Esophagus muscularis mucosa (tissue), 4 donors: Measurements from ENCODE around the gene DTNBP1. TPM values are rescaled to one million over a fixed set of nuclear protein-coding genes. Genes with fewer than 3 reads are reported as not detected.

Experiments
- DNase-seq: peaks from one replicate; pipeline ENCODE4 v3.0.0-alpha.2; 2017; ENCODE audit errors: extremely low spot score
- H3K27ac ChIP-seq, 4 donors: fragments of 200-600 bp; sonication (generic); replicated peaks in 1 of 4; 1 replicate in 3 of 4; 2 replicates in 1 of 4; pipeline ENCODE4 v1.5.1; 2016 to 2019; ENCODE audit warnings: mild to moderate bottlenecking in 1 of 4
- H3K27me3 ChIP-seq, 4 donors: fragments of 200-600 bp; sonication (generic); one replicate each; pipeline versions ENCODE4 v1.5.1 to v1.6.0; 2016 to 2019
- H3K36me3 ChIP-seq, 4 donors: fragments of 200-600 bp; sonication (generic); one replicate each; pipeline ENCODE4 v1.5.1; 2016 to 2019
- H3K4me1 ChIP-seq, 4 donors: fragments of 200-600 bp; sonication (generic); one replicate each; pipeline ENCODE4 v1.5.1; 2016 to 2019
- H3K4me3 ChIP-seq, 4 donors: fragments of 200-600 bp; sonication (generic); 1 replicate in 2 of 4; 2 replicates in 2 of 4; pipeline ENCODE4 v1.5.1; 2016 to 2019; ENCODE audit warnings: mild to moderate bottlenecking in 4 of 4, moderate library complexity in 1 of 4
- H3K9me3 ChIP-seq, 4 donors: fragments of 200-600 bp; sonication (generic); 1 replicate in 3 of 4; 2 replicates in 1 of 4; pipeline ENCODE4 v1.5.1; 2016 to 2019
- CTCF ChIP-seq, 3 experiments: fragments of 200-600 bp in 2 of 3; fragments of 450-650 bp in 1 of 3; sonication (generic) in 2 of 3; IDR thresholded peaks; one replicate each; pipeline ENCODE4 v1.5.1; 2017 to 2019; ENCODE audit warnings: antibody characterized with exemption in 3 of 3, mild to moderate bottlenecking in 2 of 3, moderate library complexity in 1 of 3
- EP300 ChIP-seq: sonication (generic); formaldehyde crosslinking; IDR thresholded peaks from one replicate; pipeline ENCODE4 v1.6.1; 2017; ENCODE audit warnings: antibody characterized with exemption
- POLR2A ChIP-seq: fragments of 450-650 bp; IDR thresholded peaks from one replicate; pipeline ENCODE4 v1.6.1; 2017; ENCODE audit warnings: antibody characterized with exemption, moderate library complexity, mild to moderate bottlenecking, low read depth
- POLR2AphosphoS5 ChIP-seq, 2 donors: sonication (generic); formaldehyde crosslinking; IDR thresholded peaks; one replicate each; pipeline ENCODE4 v1.6.1; 2017; ENCODE audit warnings: antibody characterized with exemption in 2 of 2
- WGBS: methylation state at CpG from one replicate; pipeline ENCODE4 v1.1.5; 2018; 5-methylcytosine and 5-hydroxymethylcytosine counted together
- intact Hi-C: fragments of 100-400 bp; cut with DNase I; formaldehyde crosslinking; loops from one replicate; pipeline ENCODE4 v1.15.1; 2023
- total RNA-seq, 4 donors: library from RNA; depleted of rRNA; stranded (reverse); fragments of >200 nt; gene quantifications; one replicate each; pipeline versions ENCODE4 v1.1.0 to v1.2.1, GENCODE V29; 2016

Gene DTNBP1
- total RNA-seq, 4 donors from 2014 or later, result 18.3 to 26.8 (median 25.4) TPM

- WGBS, result 85% methylated on average over 7 of the region's 7 CpGs
- peak overlapping the region in 2 of 4 donors; percentile 18 to 64 for H3K27ac ChIP-seq
- no peaks in the 10 kb centered on the region for H3K36me3 ChIP-seq
These were observed 68.1 kb downstream of the DTNBP1 start for GRCh38 chr6:15594512-15595259.

GRCh38 chr6:15593798-15594197 lies 69.0 kb downstream of the DTNBP1 start:
- H3K27me3 ChIP-seq, result no peaks in the 10 kb centered on the region
- WGBS, result 56% methylated on average over 2 of the region's 2 CpGs
- H3K9me3 ChIP-seq, result no peaks in the 10 kb centered on the region
- TF ChIP-seq POLR2A, result no peak
- TF ChIP-seq POLR2AphosphoS5 (IDR thresholded peaks at IDR 0.05), result no peak
- TF ChIP-seq EP300, result no peak
- TF ChIP-seq CTCF (IDR thresholded peaks at IDR 0.05), result no peak
- DNase-seq, result no peak
- H3K4me1 ChIP-seq, result peaks cover 18 to 27% (median 21%) of the 10 kb centered on the region in 4 donors
- H3K4me3 ChIP-seq, result no peak overlapping the region
- H3K27ac ChIP-seq, result no peak overlapping the region
- intact Hi-C loops, result no loop called here
- no peaks in the 10 kb centered on the region for H3K36me3 ChIP-seq

More at GRCh38 chr6:15594512-15595259, 68.1 kb downstream of the DTNBP1 start:
- Histone ChIP-seq H3K9me3 (no peaks in the 10 kb centered on the region), H3K4me3 (no peak overlapping the region), H3K27me3 (no peaks in the 10 kb centered on the region), H3K4me1 (peaks cover 18 to 27% (median 21%) of the 10 kb centered on the region in 4 donors)
- DNase-seq, result no peak
- intact Hi-C loops, result no loop called here
- TF ChIP-seq POLR2A (no peak), CTCF (IDR thresholded peaks at IDR 0.05) (no peak), POLR2AphosphoS5 (IDR thresholded peaks at IDR 0.05) (no peak), EP300 (no peak)

- intact Hi-C loops, result no loop called here
- TF ChIP-seq POLR2AphosphoS5 (IDR thresholded peaks at IDR 0.05) (no peak), EP300 (no peak), POLR2A (no peak), CTCF (IDR thresholded peaks at IDR 0.05) (no peak)
- Histone ChIP-seq H3K4me3 (no peak overlapping the region), H3K9me3 (no peaks in the 10 kb centered on the region), H3K36me3 (no peaks in the 10 kb centered on the region), H3K4me1 (peaks cover 18 to 27% (median 21%) of the 10 kb centered on the region in 4 donors), H3K27me3 (no peaks in the 10 kb centered on the region), H3K27ac (no peak overlapping the region)
- no peak for DNase-seq
- 94% methylated on average over 2 of the region's 2 CpGs for WGBS
These were observed 70.2 kb downstream of the DTNBP1 start for GRCh38 chr6:15592610-15593009.

GRCh38 chr6:15588971-15589634 lies 73.7 kb downstream of the DTNBP1 start:
- intact Hi-C loops, result no loop called here
- no peak for TF ChIP-seq POLR2AphosphoS5 (IDR thresholded peaks at IDR 0.05)
- TF ChIP-seq CTCF (IDR thresholded peaks at IDR 0.05), result no peak
- TF ChIP-seq EP300, result no peak
- no peak for TF ChIP-seq POLR2A
- no peaks in the 10 kb centered on the region for H3K27me3 ChIP-seq
- H3K4me1 ChIP-seq, result peaks cover 0 to 8% (median 4%) of the 10 kb centered on the region in 4 donors
- no peak overlapping the region for H3K27ac ChIP-seq
- no peak overlapping the region for H3K4me3 ChIP-seq
- 81% methylated on average over 3 of the region's 3 CpGs for WGBS
- H3K36me3 ChIP-seq, result no peaks in the 10 kb centered on the region
- no peak for DNase-seq
- H3K9me3 ChIP-seq, result no peaks in the 10 kb centered on the region
